GM12878 (cell line): Measurements from ENCODE around the gene HK1.

Source experiments
- ESRRA ChIP-seq: IDR thresholded peaks from 2 replicates; pipeline ENCODE4 v1.6.1; 2012; ENCODE audit warnings: mild to moderate bottlenecking, low read length, improper control_type of control experiment
- HDAC6 ChIP-seq: fragments of 200-600 bp; sonication (generic); IDR thresholded peaks from one replicate; pipeline ENCODE4 v1.8.0; 2017; ENCODE audit warnings: antibody characterized with exemption; ENCODE audit not compliant: unreplicated experiment
- JUND ChIP-seq: IDR thresholded peaks from 2 replicates; pipeline ENCODE4 v1.6.1; 2012; ENCODE audit warnings: low read depth, mild to moderate bottlenecking, low read length, improper control_type of control experiment, moderate library complexity
- NR2F1 ChIP-seq: fragments of 450-650 bp; conservative IDR thresholded peaks from 2 replicates; pipeline ENCODE4 v1.6.1; 2017; ENCODE audit warnings: mild to moderate bottlenecking
- POLR2A ChIP-seq: IDR thresholded peaks from 2 replicates; pipeline ENCODE4 v1.6.1; 2011; ENCODE audit warnings: low read depth, mild to moderate bottlenecking, low read length
- RB1 ChIP-seq: fragments of 450-650 bp; formaldehyde crosslinking; IDR thresholded peaks from 2 replicates; pipeline ENCODE4 v1.6.1; 2017; ENCODE audit warnings: mild to moderate bottlenecking, borderline replicate concordance
- ZNF24 ChIP-seq: fragments of 450-650 bp; IDR thresholded peaks from 2 replicates; pipeline ENCODE4 v1.6.1; 2017; ENCODE audit warnings: antibody characterized with exemption, mild to moderate bottlenecking
- TF ChIP-seq, protein P1 (sequence below), 3 experiments: IDR thresholded peaks in 2 of 3; conservative IDR thresholded peaks in 1 of 3; 2 replicates each; pipeline ENCODE4 v1.5.1; 2011; ENCODE audit warnings: low read depth in 3 of 3, low read length in 3 of 3, mild to moderate bottlenecking in 3 of 3, control low read depth in 2 of 3, moderate library complexity in 2 of 3, inconsistent platforms in 1 of 3, mixed read lengths in 1 of 3; ENCODE audit not compliant: control insufficient read depth in 2 of 3, insufficient read depth in 1 of 3; ENCODE audit errors: extremely low read depth in 1 of 3

DNA sequence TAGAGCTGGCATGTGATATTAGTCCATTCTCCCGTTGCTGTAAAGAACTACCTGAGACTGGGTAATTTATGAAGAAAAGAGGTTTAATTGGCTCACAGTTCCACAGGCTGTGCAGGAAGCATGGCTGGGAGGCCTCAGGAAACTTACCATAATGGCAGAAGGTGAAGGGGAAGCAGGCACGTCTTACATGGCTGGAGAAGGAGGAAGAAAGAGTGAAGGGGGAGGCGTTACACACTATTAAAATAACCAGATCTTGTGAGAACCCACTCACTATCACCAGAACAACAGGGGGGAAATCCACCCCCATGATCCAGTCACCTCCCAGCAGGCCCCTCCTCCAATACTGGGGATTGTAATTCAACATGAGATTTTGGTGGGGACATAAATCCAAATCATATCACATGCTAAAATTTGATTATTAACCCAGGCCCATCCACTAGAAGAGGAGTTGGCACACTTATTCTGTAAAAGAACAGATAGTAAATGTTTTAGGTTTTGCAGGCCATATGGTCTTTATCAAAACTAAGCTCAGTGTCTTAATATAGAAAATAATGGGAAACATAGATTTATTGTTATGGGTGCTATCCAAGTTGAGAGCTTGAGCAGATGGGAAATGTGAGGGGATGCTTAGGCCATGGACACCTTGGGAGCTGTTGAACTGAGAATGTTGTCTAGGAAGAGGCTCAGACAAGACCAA, 18.6 kb upstream of the HK1 start:
- TF ChIP-seq ZNF24 (no peak), JUND (no peak), ESRRA (no peak), POLR2A (no peak), HDAC6 (no peak), NR2F1 (no peak), RB1 (no peak)
- TF ChIP-seq, protein P1, sequence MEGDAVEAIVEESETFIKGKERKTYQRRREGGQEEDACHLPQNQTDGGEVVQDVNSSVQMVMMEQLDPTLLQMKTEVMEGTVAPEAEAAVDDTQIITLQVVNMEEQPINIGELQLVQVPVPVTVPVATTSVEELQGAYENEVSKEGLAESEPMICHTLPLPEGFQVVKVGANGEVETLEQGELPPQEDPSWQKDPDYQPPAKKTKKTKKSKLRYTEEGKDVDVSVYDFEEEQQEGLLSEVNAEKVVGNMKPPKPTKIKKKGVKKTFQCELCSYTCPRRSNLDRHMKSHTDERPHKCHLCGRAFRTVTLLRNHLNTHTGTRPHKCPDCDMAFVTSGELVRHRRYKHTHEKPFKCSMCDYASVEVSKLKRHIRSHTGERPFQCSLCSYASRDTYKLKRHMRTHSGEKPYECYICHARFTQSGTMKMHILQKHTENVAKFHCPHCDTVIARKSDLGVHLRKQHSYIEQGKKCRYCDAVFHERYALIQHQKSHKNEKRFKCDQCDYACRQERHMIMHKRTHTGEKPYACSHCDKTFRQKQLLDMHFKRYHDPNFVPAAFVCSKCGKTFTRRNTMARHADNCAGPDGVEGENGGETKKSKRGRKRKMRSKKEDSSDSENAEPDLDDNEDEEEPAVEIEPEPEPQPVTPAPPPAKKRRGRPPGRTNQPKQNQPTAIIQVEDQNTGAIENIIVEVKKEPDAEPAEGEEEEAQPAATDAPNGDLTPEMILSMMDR (IDR thresholded peaks at IDR 0.05 in 2 of 3, conservative IDR thresholded peaks at IDR 0.05 in 1 of 3; ENCODE audit: control insufficient read depth in 2 of 3, extremely low read depth in 1 of 3, insufficient read depth in 1 of 3, low read depth in 3 of 3, low read length in 3 of 3): no peak
